GM12878 (cell line): ENCODE data around the gene SEC14L1. TPM values are rescaled to one million over a fixed set of nuclear protein-coding genes. Genes with fewer than 3 reads are reported as not detected.

Experiments used
- ATAC-seq: fragments of 200-7000 bp; cut with Tn5 transposase; 3 replicates; pipeline ENCODE4 v1.9.1; 2020; ENCODE audit warnings: mild to moderate bottlenecking, moderate library complexity
- BruUV-seq: library from RNA; stranded (reverse); fragments of 400-500 nt; replicated peaks from 2 replicates; lab custom pipeline; 2021; lab: Mats Ljungman, UMichigan
- CTCF ChIA-PET: fragments of 300-600 bp; sonication (Branson Sonifier 250); formaldehyde crosslinking; extraction: SDS; loops from one replicate; lab custom pipeline; 2021; ENCODE audit warnings: inconsistent platforms; lab: Yijun Ruan, JAX
- POLR2A ChIA-PET: fragments of 350-600 bp; formaldehyde crosslinking; extraction: SDS; loops from one replicate; lab custom pipeline; 2021; ENCODE audit warnings: inconsistent platforms; lab: Charles Lee
- RAD21 ChIA-PET: fragments of 300-600 bp; sonication (Branson Sonifier 250); formaldehyde crosslinking; loops from one replicate; lab custom pipeline; 2023; ENCODE audit warnings: antibody characterized with exemption; ENCODE audit not compliant: unreplicated experiment; lab: Charles Lee
- SMC1A ChIA-PET: fragments of 300-600 bp; sonication (Branson Sonifier 250); formaldehyde crosslinking; loops from one replicate; lab custom pipeline; 2023; ENCODE audit not compliant: unreplicated experiment, uncharacterized antibody; lab: Charles Lee
- DNase-seq: peaks from one replicate; pipeline ENCODE4 v3.0.0-alpha.2; 2011; ENCODE audit warnings: low read depth, low spot score
- FAIRE-seq: peaks from 3 replicates; lab custom pipeline; 2011; peaks lifted over from hg19 to GRCh38; lab: Jason Lieb, UNC
- H2AFZ ChIP-seq: 2 replicates; pipeline ENCODE4 v1.6.0; 2011; ENCODE audit warnings: low read depth, low read length, control low read depth; ENCODE audit not compliant: control insufficient read depth
- H3K27ac ChIP-seq: 2 replicates; pipeline ENCODE4 v1.5.1; 2011; ENCODE audit warnings: control low read depth; ENCODE audit not compliant: control insufficient read depth, insufficient read depth
- H3K27me3 ChIP-seq, 2 experiments: replicated peaks in 1 of 2; 2 replicates each; pipeline versions ENCODE4 v1.6.0 to v1.6.1; 2011; ENCODE audit warnings: low read length in 1 of 2; ENCODE audit not compliant: control insufficient read depth in 2 of 2, insufficient read depth in 2 of 2
- H3K36me3 ChIP-seq, 2 experiments: 2 replicates each; pipeline ENCODE4 v1.5.1; 2011; ENCODE audit warnings: low read length in 1 of 2; ENCODE audit not compliant: control insufficient read depth in 2 of 2, insufficient read depth in 2 of 2
- H3K4me1 ChIP-seq: 2 replicates; pipeline ENCODE4 v1.6.1; 2011; ENCODE audit warnings: mild to moderate bottlenecking, low read length, moderate library complexity, mixed read lengths; ENCODE audit not compliant: control insufficient read depth, insufficient read depth
- H3K4me2 ChIP-seq: 2 replicates; pipeline ENCODE4 v1.6.0; 2011; ENCODE audit warnings: control low read depth; ENCODE audit not compliant: control insufficient read depth, insufficient read depth
- H3K4me3 ChIP-seq: fragments of 200-600 bp; sonication (generic); 2 replicates; pipeline ENCODE4 v1.5.1; 2016
- H3K79me2 ChIP-seq: 2 replicates; pipeline ENCODE4 v1.6.0; 2011; ENCODE audit warnings: low read length; ENCODE audit not compliant: control insufficient read depth, insufficient read depth
- H3K9ac ChIP-seq: 2 replicates; pipeline ENCODE4 v1.8.0; 2011; ENCODE audit warnings: low read length, control low read depth, mixed read lengths; ENCODE audit not compliant: control insufficient read depth, insufficient read depth
- H3K9me3 ChIP-seq: replicated peaks from 3 replicates; pipeline ENCODE4 v1.5.1; 2011; ENCODE audit warnings: mild to moderate bottlenecking, low read length; ENCODE audit not compliant: control insufficient read depth, insufficient read depth
- H4K20me1 ChIP-seq: 2 replicates; pipeline ENCODE4 v1.6.0; 2011; ENCODE audit not compliant: control insufficient read depth, insufficient read depth
- CTCF ChIP-seq, 3 experiments: IDR thresholded peaks in 2 of 3; conservative IDR thresholded peaks in 1 of 3; 2 replicates each; pipeline ENCODE4 v1.5.1; 2011; ENCODE audit warnings: low read depth in 3 of 3, low read length in 3 of 3, mild to moderate bottlenecking in 3 of 3, control low read depth in 2 of 3, moderate library complexity in 2 of 3, inconsistent platforms in 1 of 3, mixed read lengths in 1 of 3; ENCODE audit not compliant: control insufficient read depth in 2 of 3, insufficient read depth in 1 of 3; ENCODE audit errors: extremely low read depth in 1 of 3
- GATAD2B ChIP-seq: fragments of 450-650 bp; conservative IDR thresholded peaks from 2 replicates; pipeline ENCODE4 v1.6.1; 2017; ENCODE audit warnings: low read depth, mild to moderate bottlenecking, moderate library complexity
- JUNB ChIP-seq: IDR thresholded peaks from 2 replicates; pipeline ENCODE4 v1.6.1; 2016; ENCODE audit warnings: antibody characterized with exemption, mild to moderate bottlenecking
- PKNOX1 ChIP-seq: fragments of 450-650 bp; IDR thresholded peaks from 2 replicates; pipeline ENCODE4 v1.6.1; 2016; ENCODE audit warnings: mild to moderate bottlenecking
- RAD21 ChIP-seq: IDR thresholded peaks from 2 replicates; pipeline ENCODE4 v1.6.1; 2011; ENCODE audit warnings: mild to moderate bottlenecking, low read depth, low read length, moderate library complexity; ENCODE audit not compliant: insufficient read depth
- RFX5 ChIP-seq: IDR thresholded peaks from 2 replicates; pipeline ENCODE4 v1.6.1; 2011; ENCODE audit warnings: low read depth, low read length, improper control_type of control experiment
- SKIL ChIP-seq: fragments of 450-650 bp; IDR thresholded peaks from 2 replicates; pipeline ENCODE4 v1.6.1; 2017; ENCODE audit warnings: mild to moderate bottlenecking, low read depth, inconsistent platforms; ENCODE audit not compliant: poor library complexity, severe bottlenecking
- TARDBP ChIP-seq: IDR thresholded peaks from 2 replicates; pipeline ENCODE4 v1.6.1; 2016; ENCODE audit warnings: borderline replicate concordance
- TCF12 ChIP-seq: IDR thresholded peaks from 2 replicates; pipeline ENCODE4 v1.6.1; 2011; ENCODE audit warnings: low read depth, mild to moderate bottlenecking, low read length
- WGBS: methylation state at CpG from one replicate; pipeline ENCODE4 v1.1.6; 2016; ENCODE audit warnings: low lambda C conversion rate; ENCODE audit not compliant: insufficient replicate concordance, insufficient coverage; ENCODE audit errors: missing lambda C conversion rate; 5-methylcytosine and 5-hydroxymethylcytosine counted together
- in situ Hi-C: fragments of 300-500 bp; cut with MboI; formaldehyde crosslinking; loops from 9 replicates; pipeline ENCODE4 v1.14.3; 2018; ENCODE audit warnings: mixed read lengths
- intact Hi-C: fragments of 100-400 bp; cut with micrococcal nuclease; formaldehyde crosslinking; loops from one replicate; pipeline ENCODE4 v1.14.2; 2022; ENCODE audit not compliant: unreplicated experiment
- polyA plus RNA-seq, 11 experiments: library from polyadenylated mRNA; depleted of rRNA in 4 of 11; unstranded in 6 of 11; stranded (reverse) in 5 of 11; fragments of >200 nt; fragmentation: Nextera tagmentation in 4 of 11; fragmentation: Illumina TruSeq in 1 of 11; extraction: Ambion mirVana in 4 of 11; extraction: Trizol in 1 of 11; gene quantifications; 1 replicate in 1 of 11; 2 replicates in 10 of 11; pipeline versions ENCODE4 v1.2.1 to v1.2.3, GENCODE V29; 2011 to 2016; ENCODE audit warnings: inconsistent platforms in 2 of 11, missing spikeins in 2 of 11, low read depth in 1 of 11
- total RNA-seq, 4 experiments: library from RNA; depleted of rRNA in 3 of 4; stranded (reverse); fragments of >200 nt in 3 of 4; fragmentation: Illumina TruSeq in 1 of 4; extraction: Trizol in 1 of 4; gene quantifications; 2 replicates each; pipeline versions ENCODE4 v1.2.1 to v1.2.3, GENCODE V29; 2013 to 2021

SEC14L1 gene
- total and polyA plus RNA-seq, 10 of the 15 experiments (the other 5 are each of a cell fraction or from before 2014, with no cell fraction given): 6.3 to 66.1 (median 33.5) TPM

- ChIA-PET RAD21 (interaction anchor here (1.0 to 1.6 kb wide), 3 partner anchors 132 to 150 kb away, joined by 3 to 6 read pairs (median 5); no protein-coding TSS in a partner anchor), CTCF (interaction anchor here (1.3 to 4.9 kb wide), 6 partner anchors 29 to 163 kb away, joined by 3 to 31 read pairs (median 5); partner anchors contain the start of gene SEC14L1), SMC1A (interaction anchor here (1.9 to 3.8 kb wide), 2 partner anchors 30 to 154 kb away, joined by 6 to 15 read pairs; no protein-coding TSS in a partner anchor), POLR2A (interaction anchor here (0.9 kb wide), 1 partner anchor 103 kb away, joined by 3 read pairs; no protein-coding TSS in a partner anchor)
- Histone ChIP-seq H4K20me1 (no peaks in the 10 kb centered on the region), H3K9ac (no peak overlapping the region), H3K27me3 (no peaks in the 10 kb centered on the region), H2AFZ (no peak overlapping the region), H3K79me2 (no peaks in the 10 kb centered on the region), H3K27ac (no peak overlapping the region), H3K9me3 (peaks cover under 1% of the 10 kb centered on the region; the same call in 1 of the 3 replicates), H3K4me3 (no peak overlapping the region), H3K4me2 (no peak overlapping the region), H3K36me3 (no peaks in the 10 kb centered on the region), H3K4me1 (peaks cover 27% of the 10 kb centered on the region)
- no peak for ATAC-seq
- no peak for FAIRE-seq
- in situ Hi-C loops (no loop called here), intact Hi-C loops (loop anchor here (10.0 kb wide), 1 partner anchor 377 kb away; the partner anchor contains the start of gene MGAT5B)
- WGBS: 75% methylated on average over 23 of the region's 23 CpGs
- BruUV-seq: no TSS peak
- TF ChIP-seq JUNB (no peak), SKIL (no peak), CTCF (IDR thresholded peaks at IDR 0.05 in 2 of 3, conservative IDR thresholded peaks at IDR 0.05 in 1 of 3; ENCODE audit: control insufficient read depth in 2 of 3, extremely low read depth in 1 of 3, insufficient read depth in 1 of 3, low read depth in 3 of 3, low read length in 3 of 3) (0 out of 6 replicates have a peak, but pooled peaks of 1 of the 3 experiments have one; percentile 15), PKNOX1 (no peak), TARDBP (no peak), RAD21 (0 out of 2 replicates have a peak, but pooled peaks have one; percentile 24), GATAD2B (no peak), TCF12 (no peak), RFX5 (no peak)
- TF ChIP-seq, all 136 proteins: peak for 2
- DNase-seq: no peak
Measured at GRCh38 chr17:77242118-77242851, 101.5 kb downstream of the SEC14L1 start.
